H1 (cell line): ENCODE measurements around the gene C19orf25. TPM values are rescaled to one million over a fixed set of nuclear protein-coding genes. Genes with fewer than 3 reads are reported as not detected.
A peak's percentile ranks its signal among the peaks of the same experiment; 100 is the strongest.

Experiments used
- CTCF ChIA-PET: fragments of 300-600 bp; sonication (Branson Sonifier 250); formaldehyde crosslinking; loops from one replicate; lab custom pipeline; 2021; ENCODE audit not compliant: partially characterized antibody; lab: Charles Lee
- POLR2A ChIA-PET: fragments of 300-600 bp; sonication (Branson Sonifier 250); formaldehyde crosslinking; loops from one replicate; lab custom pipeline; 2021; ENCODE audit warnings: inconsistent platforms; ENCODE audit not compliant: partially characterized antibody; lab: Charles Lee
- DNase-seq, 2 experiments: peaks; one replicate each; pipeline versions ENCODE4 v3.0.0 to v3.0.0-alpha.2; 2010 to 2022; ENCODE audit warnings: low spot score in 2 of 2, low read depth in 1 of 2, mixed read lengths in 1 of 2
- FAIRE-seq: peaks from 2 replicates; lab custom pipeline; 2011; peaks lifted over from hg19 to GRCh38; lab: Jason Lieb, UNC
- H2AFZ ChIP-seq: 2 replicates; pipeline ENCODE4 v1.8.1; 2012; ENCODE audit warnings: low read length, inconsistent platforms
- H2AK5ac ChIP-seq: 2 replicates; pipeline ENCODE4 v1.6.1; 2013; ENCODE audit warnings: low read depth, low read length
- H2BK120ac ChIP-seq: replicated peaks from 2 replicates; pipeline ENCODE3; 2013; ENCODE audit warnings: low read depth, low read length, inconsistent platforms
- H2BK12ac ChIP-seq: 2 replicates; pipeline ENCODE4 v1.6.1; 2013; ENCODE audit warnings: low read depth, low read length
- H2BK15ac ChIP-seq: 2 replicates; pipeline ENCODE4 v1.6.1; 2013; ENCODE audit warnings: low read length
- H2BK20ac ChIP-seq: 2 replicates; pipeline ENCODE4 v1.6.1; 2013; ENCODE audit warnings: low read length
- H2BK5ac ChIP-seq: 2 replicates; pipeline ENCODE4 v1.6.1; 2013; ENCODE audit warnings: low read depth, low read length
- H3K14ac ChIP-seq: 2 replicates; pipeline ENCODE4 v1.6.1; 2013; ENCODE audit warnings: inconsistent platforms; ENCODE audit not compliant: insufficient read length
- H3K18ac ChIP-seq: 2 replicates; pipeline ENCODE4 v1.6.1; 2013; ENCODE audit warnings: low read length; ENCODE audit errors: extremely low read depth
- H3K23ac ChIP-seq: 2 replicates; pipeline ENCODE4 v1.6.1; 2013; ENCODE audit warnings: inconsistent platforms; ENCODE audit not compliant: insufficient read length
- H3K23me2 ChIP-seq: 2 replicates; pipeline ENCODE4 v1.6.1; 2013; ENCODE audit warnings: low read depth, low read length
- H3K27ac ChIP-seq: 2 replicates; pipeline ENCODE4 v1.6.1; 2011; ENCODE audit warnings: low read depth, low read length, inconsistent platforms
- H3K27me3 ChIP-seq, 4 experiments: replicated peaks in 1 of 4; 1 replicate in 1 of 4; 2 replicates in 3 of 4; pipeline versions ENCODE4 v1.6.1 to v1.8.1; 2011 to 2013; ENCODE audit warnings: low read length in 3 of 4, mild to moderate bottlenecking in 3 of 4, inconsistent platforms in 2 of 4, mixed read lengths in 2 of 4, moderate library complexity in 1 of 4; ENCODE audit not compliant: control insufficient read depth in 3 of 4, insufficient read depth in 3 of 4; ENCODE audit errors: extremely low read depth in 1 of 4
- H3K36me3 ChIP-seq, 4 experiments: 2 replicates each; pipeline versions ENCODE4 v1.6.1 to v1.8.1; 2011 to 2013; ENCODE audit warnings: mild to moderate bottlenecking in 4 of 4, low read length in 3 of 4, moderate library complexity in 2 of 4, control low read depth in 1 of 4, inconsistent platforms in 1 of 4; ENCODE audit not compliant: insufficient read depth in 4 of 4, control insufficient read depth in 2 of 4
- H3K4ac ChIP-seq: replicated peaks from 2 replicates; pipeline ENCODE3; 2013; ENCODE audit warnings: low read length, low read depth, mixed read lengths, inconsistent platforms; ENCODE audit not compliant: insufficient read length
- H3K4me1 ChIP-seq, 4 experiments: replicated peaks in 1 of 4; 1 replicate in 1 of 4; 2 replicates in 3 of 4; pipeline versions ENCODE4 v1.6.1 to v1.8.1; 2011 to 2013; ENCODE audit warnings: low read length in 3 of 4, inconsistent platforms in 2 of 4, mixed read lengths in 1 of 4; ENCODE audit not compliant: insufficient read depth in 4 of 4, control insufficient read depth in 3 of 4
- H3K4me2 ChIP-seq, 2 experiments: 2 replicates each; pipeline versions ENCODE4 v1.6.1 to v1.8.1; 2011 to 2013; ENCODE audit warnings: low read depth in 2 of 2, low read length in 2 of 2, control low read depth in 1 of 2, inconsistent platforms in 1 of 2, mild to moderate bottlenecking in 1 of 2; ENCODE audit not compliant: insufficient read depth in 1 of 2
- H3K4me3 ChIP-seq, 4 experiments: fragments of 200-600, 300-600 bp in 1 of 4; sonication (generic), shearing (Covaris generic), sonication (Bioruptor Twin) in 1 of 4; 2 replicates each; pipeline versions ENCODE4 v1.5.1 to v1.8.1; 2011 to 2016; ENCODE audit warnings: low read length in 4 of 4, low read depth in 3 of 4, control low read depth in 2 of 4, inconsistent platforms in 2 of 4, mild to moderate bottlenecking in 2 of 4, mixed read lengths in 1 of 4, moderate library complexity in 1 of 4; ENCODE audit not compliant: insufficient read depth in 2 of 4; ENCODE audit errors: extremely low read depth in 1 of 4
- H3K56ac ChIP-seq: replicated peaks from 2 replicates; pipeline ENCODE3; 2013; ENCODE audit warnings: low read depth, mild to moderate bottlenecking, mixed read lengths, low read length, inconsistent platforms; ENCODE audit not compliant: insufficient read length
- H3K79me1 ChIP-seq: 2 replicates; pipeline ENCODE4 v1.6.1; 2013; ENCODE audit warnings: low read depth, low read length, control low read depth
- H3K79me2 ChIP-seq, 2 experiments: 2 replicates each; pipeline versions ENCODE4 v1.6.1 to v1.8.1; 2012 to 2013; ENCODE audit warnings: low read length in 2 of 2, mild to moderate bottlenecking in 2 of 2, inconsistent platforms in 1 of 2; ENCODE audit not compliant: insufficient read depth in 2 of 2, control insufficient read depth in 1 of 2
- H3K9ac ChIP-seq, 4 experiments: replicated peaks in 1 of 4; 1 replicate in 1 of 4; 2 replicates in 3 of 4; pipeline versions ENCODE4 v1.6.1 to v1.8.1; 2011 to 2013; ENCODE audit warnings: low read depth in 3 of 4, low read length in 3 of 4, control low read depth in 2 of 4, mild to moderate bottlenecking in 2 of 4, moderate library complexity in 2 of 4, inconsistent platforms in 1 of 4; ENCODE audit errors: extremely low read depth in 1 of 4
- H3K9me3 ChIP-seq, 2 experiments: 2 replicates each; pipeline versions ENCODE4 v1.6.1 to v1.8.1; 2012 to 2013; ENCODE audit warnings: mild to moderate bottlenecking in 2 of 2, moderate library complexity in 2 of 2, control low read depth in 1 of 2, inconsistent platforms in 1 of 2, low read depth in 1 of 2, low read length in 1 of 2, mixed read lengths in 1 of 2; ENCODE audit not compliant: insufficient read depth in 2 of 2
- H4K20me1 ChIP-seq, 2 experiments: replicated peaks in 1 of 2; 2 replicates each; pipeline versions ENCODE3 to v1.8.1; 2011 to 2013; ENCODE audit warnings: inconsistent platforms in 2 of 2, low read length in 2 of 2, mild to moderate bottlenecking in 1 of 2; ENCODE audit not compliant: insufficient read depth in 2 of 2, control insufficient read depth in 1 of 2
- H4K5ac ChIP-seq: 2 replicates; pipeline ENCODE4 v1.6.1; 2013; ENCODE audit warnings: low read length, low read depth, mixed read lengths, inconsistent platforms; ENCODE audit not compliant: insufficient read length
- H4K8ac ChIP-seq: 2 replicates; pipeline ENCODE4 v1.8.0; 2013; ENCODE audit warnings: mild to moderate bottlenecking, moderate library complexity, low read length, inconsistent platforms; ENCODE audit not compliant: insufficient read depth; ENCODE audit errors: extremely low read depth
- H4K91ac ChIP-seq: replicated peaks from 2 replicates; pipeline ENCODE3; 2013; ENCODE audit warnings: low read length, mixed read lengths, inconsistent platforms; ENCODE audit not compliant: insufficient read length
- CHD2 ChIP-seq: IDR thresholded peaks from 2 replicates; pipeline ENCODE4 v1.6.1; 2012; ENCODE audit warnings: low read length, improper control_type of control experiment
- HDAC6 ChIP-seq: IDR thresholded peaks from one replicate; pipeline ENCODE4 v1.7.1; 2012; ENCODE audit warnings: low read depth, mild to moderate bottlenecking, inconsistent platforms, low read length, moderate library complexity
- WGBS, 2 experiments: shearing (Covaris generic) in 1 of 2; methylation state at CpG; one replicate each; pipeline versions ENCODE4 v1.1.6 to v1.1.7; 2013 to 2015; ENCODE audit warnings: low lambda C conversion rate in 2 of 2, mixed read lengths in 2 of 2, inconsistent platforms in 1 of 2, low coverage in 1 of 2, missing lambda C conversion rate in 1 of 2; ENCODE audit not compliant: insufficient replicate concordance in 2 of 2, insufficient coverage in 1 of 2, insufficient read length in 1 of 2; ENCODE audit errors: extremely low coverage in 1 of 2, missing lambda C conversion rate in 1 of 2; 5-methylcytosine and 5-hydroxymethylcytosine counted together
- polyA plus RNA-seq, 7 experiments: library from polyadenylated mRNA; depleted of rRNA in 3 of 7; stranded (reverse) in 5 of 7; unstranded in 2 of 7; fragments of >200 nt in 5 of 7; fragments of 200-250 nt in 2 of 7; gene quantifications; 1 replicate in 5 of 7; 2 replicates in 1 of 7; 4 replicates in 1 of 7; pipeline versions ENCODE4 v1.2.1 to v1.2.3, GENCODE V29; 2011 to 2013; ENCODE audit warnings: missing spikeins in 2 of 7, mixed read lengths in 2 of 7
- total RNA-seq: library from RNA; stranded (reverse); fragmentation: NEBNext Ultra II Directional; extraction: Animal tissue kit (Norgen Biotek cat#: 25700); gene quantifications from 2 replicates; pipeline ENCODE4 v1.2.1, GENCODE V29; 2021
- TF ChIP-seq, protein P1 (sequence below): IDR thresholded peaks from 2 replicates; pipeline ENCODE4 v1.6.1; 2011; ENCODE audit warnings: low read length, improper control_type of control experiment
- TF ChIP-seq, protein P2 (sequence below): IDR thresholded peaks from 2 replicates; pipeline ENCODE4 v1.6.1; 2012; ENCODE audit warnings: inconsistent platforms
- TF ChIP-seq, protein P3 (sequence below), 3 experiments: IDR thresholded peaks; 1 replicate in 2 of 3; 2 replicates in 1 of 3; pipeline versions ENCODE4 v1.5.1 to v1.6.1; 2011; ENCODE audit warnings: low read length in 3 of 3, mild to moderate bottlenecking in 3 of 3, inconsistent platforms in 2 of 3, low read depth in 1 of 3, moderate library complexity in 1 of 3; ENCODE audit not compliant: insufficient read depth in 1 of 3; ENCODE audit errors: control extremely low read depth in 1 of 3

The C19orf25 gene
- total and polyA plus RNA-seq, 2 of the 8 experiments (the other 6 are each of a cell fraction or from before 2014, with no cell fraction given) = 41.3 to 67.4 TPM

DNA sequence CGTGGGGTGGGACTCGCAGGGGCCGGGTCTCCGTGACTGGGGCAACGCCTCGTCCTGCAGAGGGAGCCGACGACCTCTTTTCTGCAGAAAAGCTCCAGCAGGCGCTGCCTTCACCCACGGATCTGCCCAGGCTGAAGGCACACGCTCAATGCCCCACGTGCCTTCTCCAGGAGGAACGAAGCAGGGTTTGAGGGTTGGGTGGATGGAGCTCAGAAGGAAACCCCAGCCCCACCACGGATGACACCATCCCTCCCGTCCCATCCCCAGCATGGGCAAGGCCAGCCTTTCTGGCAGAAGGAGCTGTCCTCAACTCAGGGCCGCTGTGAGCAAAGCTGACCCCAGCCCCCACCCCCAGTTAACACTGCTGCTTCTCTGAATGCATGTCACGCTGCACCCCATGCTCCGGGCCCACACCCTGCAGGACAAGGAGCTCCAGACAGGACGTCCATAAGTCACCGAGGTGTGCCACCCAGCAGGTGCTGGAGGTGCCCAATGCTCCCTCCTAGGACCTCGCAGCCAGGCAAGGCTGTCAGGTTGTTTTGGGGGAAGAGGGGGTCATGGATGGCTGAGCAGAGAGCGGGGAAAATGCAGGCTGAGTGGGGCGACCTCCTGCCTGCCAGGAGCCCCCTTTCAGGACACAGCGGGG is 7.4 kb downstream of the C19orf25 start:
- no peak overlapping the region for H2BK120ac ChIP-seq
- H3K23me2 ChIP-seq = peaks cover 10% of the 10 kb centered on the region; the same call in 1 of the 2 replicates
- 38% methylated on average over 20 of the region's 24 CpGs; no CpG with 5 or more reads in 1 of the 2 experiments for WGBS, 2 experiments
- H2BK15ac ChIP-seq = no peak overlapping the region
- H4K20me1 ChIP-seq = peaks cover 23 to 55% of the 10 kb centered on the region in 2 experiments
- no peak overlapping the region for H4K91ac ChIP-seq
- ChIA-PET CTCF (interaction anchor here (0.7 to 1.9 kb wide), 10 partner anchors 8 to 188 kb away, joined by 3 to 10 read pairs (median 4); no protein-coding TSS in a partner anchor), POLR2A (interaction anchor here (0.8 to 2.5 kb wide), 13 partner anchors 14 to 202 kb away, joined by 3 to 11 read pairs (median 4); partner anchors contain the start of genes ADAMTSL5 and CIRBP)
- no peak for FAIRE-seq
- DNase-seq = no peak
- no peak overlapping the region for H3K27ac ChIP-seq
- H3K4ac ChIP-seq = no peak overlapping the region
- no peak overlapping the region for H2BK20ac ChIP-seq
- TF ChIP-seq, protein P1, sequence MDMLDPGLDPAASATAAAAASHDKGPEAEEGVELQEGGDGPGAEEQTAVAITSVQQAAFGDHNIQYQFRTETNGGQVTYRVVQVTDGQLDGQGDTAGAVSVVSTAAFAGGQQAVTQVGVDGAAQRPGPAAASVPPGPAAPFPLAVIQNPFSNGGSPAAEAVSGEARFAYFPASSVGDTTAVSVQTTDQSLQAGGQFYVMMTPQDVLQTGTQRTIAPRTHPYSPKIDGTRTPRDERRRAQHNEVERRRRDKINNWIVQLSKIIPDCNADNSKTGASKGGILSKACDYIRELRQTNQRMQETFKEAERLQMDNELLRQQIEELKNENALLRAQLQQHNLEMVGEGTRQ = no peak
- TF ChIP-seq, protein P2, sequence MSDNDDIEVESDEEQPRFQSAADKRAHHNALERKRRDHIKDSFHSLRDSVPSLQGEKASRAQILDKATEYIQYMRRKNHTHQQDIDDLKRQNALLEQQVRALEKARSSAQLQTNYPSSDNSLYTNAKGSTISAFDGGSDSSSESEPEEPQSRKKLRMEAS = peak; percentile 27; the same call in 1 of the 2 replicates
- TF ChIP-seq, protein P3, sequence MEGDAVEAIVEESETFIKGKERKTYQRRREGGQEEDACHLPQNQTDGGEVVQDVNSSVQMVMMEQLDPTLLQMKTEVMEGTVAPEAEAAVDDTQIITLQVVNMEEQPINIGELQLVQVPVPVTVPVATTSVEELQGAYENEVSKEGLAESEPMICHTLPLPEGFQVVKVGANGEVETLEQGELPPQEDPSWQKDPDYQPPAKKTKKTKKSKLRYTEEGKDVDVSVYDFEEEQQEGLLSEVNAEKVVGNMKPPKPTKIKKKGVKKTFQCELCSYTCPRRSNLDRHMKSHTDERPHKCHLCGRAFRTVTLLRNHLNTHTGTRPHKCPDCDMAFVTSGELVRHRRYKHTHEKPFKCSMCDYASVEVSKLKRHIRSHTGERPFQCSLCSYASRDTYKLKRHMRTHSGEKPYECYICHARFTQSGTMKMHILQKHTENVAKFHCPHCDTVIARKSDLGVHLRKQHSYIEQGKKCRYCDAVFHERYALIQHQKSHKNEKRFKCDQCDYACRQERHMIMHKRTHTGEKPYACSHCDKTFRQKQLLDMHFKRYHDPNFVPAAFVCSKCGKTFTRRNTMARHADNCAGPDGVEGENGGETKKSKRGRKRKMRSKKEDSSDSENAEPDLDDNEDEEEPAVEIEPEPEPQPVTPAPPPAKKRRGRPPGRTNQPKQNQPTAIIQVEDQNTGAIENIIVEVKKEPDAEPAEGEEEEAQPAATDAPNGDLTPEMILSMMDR (IDR thresholded peaks at IDR 0.05; ENCODE audit: control extremely low read depth in 1 of 3, insufficient read depth in 1 of 3, low read depth in 1 of 3, low read length in 3 of 3) = peak in 2 of 3 experiments; percentile 34 to 41; a peak in 2 of 4 replicates
- TF ChIP-seq HDAC6 (no peak), CHD2 (no peak)
- no peak overlapping the region for H3K18ac ChIP-seq
- no peak overlapping the region for H3K56ac ChIP-seq
- H3K14ac ChIP-seq = no peak overlapping the region
- peak overlapping the region; percentile 86 to 91; a peak in 3 of 4 replicates for H3K4me2 ChIP-seq
- no peak overlapping the region for H3K23ac ChIP-seq
- H2AFZ ChIP-seq = no peak overlapping the region
- peaks cover 0 to 40% (median 19%) of the 10 kb centered on the region in 4 experiments; a peak in 5 of 7 replicates for H3K4me1 ChIP-seq
- no peak overlapping the region for H2AK5ac ChIP-seq
- H3K36me3 ChIP-seq = peaks cover 0 to 32% (median 0%) of the 10 kb centered on the region in 4 experiments; a peak in 2 of 8 replicates
- no peak overlapping the region for H4K5ac ChIP-seq
- no peak overlapping the region for H3K9ac ChIP-seq
- peak overlapping the region in 1 of 4 experiments; percentile 56; a peak in 2 of 8 replicates for H3K4me3 ChIP-seq
- peaks cover 47 to 67% (median 65%) of the 10 kb centered on the region in 4 experiments for H3K27me3 ChIP-seq
- peaks cover 2% of the 10 kb centered on the region; the same call in 1 of the 2 replicates for H3K79me1 ChIP-seq
- H2BK12ac ChIP-seq = no peak overlapping the region
- 0 out of 2 replicates have a peak overlapping the region, but pooled peaks have one; percentile 24 for H2BK5ac ChIP-seq
- no peak overlapping the region; the same call in none of the 2 replicates for H4K8ac ChIP-seq
- no peaks in the 10 kb centered on the region for H3K79me2 ChIP-seq
- no peaks in the 10 kb centered on the region; a peak in 1 of 4 replicates for H3K9me3 ChIP-seq
